OCI-LY7 (cell line): ENCODE data around the gene SSPN. TPM values are rescaled to one million over a fixed set of nuclear protein-coding genes. Genes with fewer than 3 reads are reported as not detected.
A peak's percentile ranks its signal among the peaks of the same experiment; 100 is the strongest.

Experiments
- BruUV-seq: library from RNA; stranded (reverse); fragments of 400-500 nt; replicated peaks from 2 replicates; lab custom pipeline; 2021; lab: Mats Ljungman, UMichigan
- CTCF ChIA-PET: fragments of 300-600 bp; sonication (Branson Sonifier 250); formaldehyde crosslinking; loops from one replicate; lab custom pipeline; 2022; ENCODE audit warnings: antibody characterized with exemption; ENCODE audit not compliant: unreplicated experiment; lab: Charles Lee
- POLR2A ChIA-PET: fragments of 300-600 bp; sonication (Branson Sonifier 250); formaldehyde crosslinking; loops from one replicate; lab custom pipeline; 2022; ENCODE audit warnings: antibody characterized with exemption; lab: Charles Lee
- DNase-seq: peaks from one replicate; pipeline ENCODE4 v3.0.0-alpha.2; 2015; ENCODE audit warnings: low spot score
- H2AFZ ChIP-seq: fragments of 200-600 bp; sonication (generic), shearing (Covaris generic); 2 replicates; pipeline ENCODE4 v1.6.1; 2014; ENCODE audit warnings: mild to moderate bottlenecking, antibody characterized with exemption, low read length, moderate library complexity
- H3K27ac ChIP-seq: fragments of 200-600 bp; sonication (generic); 2 replicates; pipeline ENCODE4 v1.5.1; 2014; ENCODE audit warnings: mixed run types, low read depth, mild to moderate bottlenecking, moderate library complexity, low read length, inconsistent platforms; ENCODE audit not compliant: poor library complexity, severe bottlenecking
- H3K36me3 ChIP-seq: fragments of 200-600 bp; sonication (generic); 2 replicates; pipeline ENCODE4 v1.6.1; 2014; ENCODE audit warnings: mild to moderate bottlenecking, antibody characterized with exemption, low read length, moderate library complexity, mixed read lengths; ENCODE audit not compliant: insufficient read depth
- H3K4me1 ChIP-seq: fragments of 200-600 bp; sonication (generic); 2 replicates; pipeline ENCODE4 v1.5.1; 2014; ENCODE audit warnings: mild to moderate bottlenecking, low read length; ENCODE audit not compliant: insufficient read depth, poor library complexity, severe bottlenecking
- H3K4me2 ChIP-seq: fragments of 200-600 bp; sonication (generic); 2 replicates; pipeline ENCODE4 v1.6.1; 2014; ENCODE audit warnings: mild to moderate bottlenecking, low read length
- H3K4me3 ChIP-seq: fragments of 200-600 bp; sonication (generic); 2 replicates; pipeline ENCODE4 v1.5.1; 2014; ENCODE audit warnings: mild to moderate bottlenecking, low read depth, low read length; ENCODE audit not compliant: poor library complexity, severe bottlenecking
- H3K79me2 ChIP-seq: fragments of 200-600 bp; sonication (generic); 2 replicates; pipeline ENCODE4 v1.6.1; 2016; ENCODE audit warnings: low read depth, mild to moderate bottlenecking, low read length, moderate library complexity, mixed read lengths; ENCODE audit not compliant: insufficient read depth
- H3K9me2 ChIP-seq: fragments of 200-600 bp; sonication (generic); 2 replicates; pipeline ENCODE4 v1.6.1; 2016; ENCODE audit warnings: mild to moderate bottlenecking, low read length, mixed read lengths; ENCODE audit not compliant: insufficient read depth
- H3K9me3 ChIP-seq: fragments of 200-600 bp; sonication (generic); 2 replicates; pipeline ENCODE4 v1.6.1; 2014; ENCODE audit warnings: mild to moderate bottlenecking, mixed run types, low read length, mixed read lengths
- H4K20me1 ChIP-seq: fragments of 200-600 bp; sonication (generic); 2 replicates; pipeline ENCODE4 v1.6.1; 2014; ENCODE audit warnings: mild to moderate bottlenecking, antibody characterized with exemption, low read length, moderate library complexity, mixed read lengths; ENCODE audit not compliant: insufficient read depth
- EZH2phosphoT487 ChIP-seq: fragments of 200-600 bp; sonication (generic); IDR thresholded peaks from 2 replicates; pipeline ENCODE4 v1.6.1; 2018; ENCODE audit warnings: low read depth, borderline replicate concordance, mild to moderate bottlenecking, mixed run types, antibody characterized with exemption, low read length, moderate library complexity, mixed read lengths
- intact Hi-C: fragments of 100-400 bp; cut with micrococcal nuclease; formaldehyde crosslinking; loops from one replicate; pipeline ENCODE4 v1.10.0; 2022; ENCODE audit not compliant: unreplicated experiment
- total RNA-seq, 2 experiments: library from RNA; depleted of rRNA in 1 of 2; stranded (reverse); fragments of >200 nt in 1 of 2; shearing (Covaris generic) in 1 of 2; gene quantifications; 2 replicates each; pipeline ENCODE4 v1.2.3, GENCODE V29; 2014 to 2022
- TF ChIP-seq, protein P1 (sequence below): fragments of 200-600 bp; sonication (generic); conservative IDR thresholded peaks from 2 replicates; pipeline ENCODE4 v1.5.1; 2014; ENCODE audit warnings: mild to moderate bottlenecking, antibody characterized with exemption, low read length, moderate library complexity, mixed read lengths

The SSPN gene
- total RNA-seq, 2 experiments from 2014 or later = not detected

DNA sequence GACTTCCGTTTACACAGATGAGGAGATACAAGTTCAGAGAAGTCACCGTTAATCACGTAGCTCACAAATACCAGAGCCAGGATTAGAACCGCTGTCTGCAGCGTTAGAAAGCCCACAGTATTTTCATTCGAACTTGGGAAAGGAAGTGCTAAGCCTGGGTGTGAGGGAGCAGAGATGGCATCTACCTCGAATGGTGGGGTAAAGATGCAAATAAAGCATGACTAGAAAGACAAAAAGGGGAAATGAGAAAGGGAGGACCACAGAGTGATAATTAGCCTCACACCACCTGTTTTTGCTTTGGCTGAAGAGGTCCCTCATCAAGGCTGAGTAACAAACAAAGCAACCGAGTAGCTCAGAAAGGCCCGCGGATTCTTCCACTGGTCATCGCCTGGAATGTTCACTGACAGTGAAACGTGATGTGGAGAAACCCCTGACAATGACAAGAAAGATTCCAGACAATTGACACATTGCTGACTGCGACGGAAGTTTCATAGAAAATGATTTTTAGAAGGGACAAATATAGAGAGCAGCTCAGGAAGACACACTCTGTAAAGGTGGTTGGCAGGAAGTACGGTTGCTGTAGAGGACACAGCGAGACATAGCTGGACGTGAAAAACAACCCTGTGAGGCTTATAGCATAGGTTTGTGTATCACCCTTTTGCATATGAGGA lies 39.0 kb upstream of the SSPN start:
- intact Hi-C loops = loop anchor here (5.0 to 10.0 kb wide), 2 partner anchors 678 to 856 kb away; partner anchors contain the start of genes ITPR2 and TM7SF3
- Histone ChIP-seq H3K4me1 (peaks cover 22% of the 10 kb centered on the region), H3K9me2 (no peaks in the 10 kb centered on the region), H2AFZ (no peak overlapping the region), H3K9me3 (no peaks in the 10 kb centered on the region), H3K79me2 (no peaks in the 10 kb centered on the region), H4K20me1 (peaks cover 27% of the 10 kb centered on the region), H3K4me3 (peak overlapping the region; percentile 29), H3K36me3 (no peaks in the 10 kb centered on the region), H3K27ac (peak overlapping the region; percentile 48), H3K4me2 (peak overlapping the region; percentile 65)
- no TSS peak for BruUV-seq
- POLR2A ChIA-PET = interaction anchor here (0.9 to 1.8 kb wide), 3 partner anchors 13 to 1870 kb away, joined by 3 to 7 read pairs (median 4); no protein-coding TSS in a partner anchor
- DNase-seq = peak; percentile 91
- TF ChIP-seq EZH2phosphoT487 = no peak
- TF ChIP-seq, protein P1, sequence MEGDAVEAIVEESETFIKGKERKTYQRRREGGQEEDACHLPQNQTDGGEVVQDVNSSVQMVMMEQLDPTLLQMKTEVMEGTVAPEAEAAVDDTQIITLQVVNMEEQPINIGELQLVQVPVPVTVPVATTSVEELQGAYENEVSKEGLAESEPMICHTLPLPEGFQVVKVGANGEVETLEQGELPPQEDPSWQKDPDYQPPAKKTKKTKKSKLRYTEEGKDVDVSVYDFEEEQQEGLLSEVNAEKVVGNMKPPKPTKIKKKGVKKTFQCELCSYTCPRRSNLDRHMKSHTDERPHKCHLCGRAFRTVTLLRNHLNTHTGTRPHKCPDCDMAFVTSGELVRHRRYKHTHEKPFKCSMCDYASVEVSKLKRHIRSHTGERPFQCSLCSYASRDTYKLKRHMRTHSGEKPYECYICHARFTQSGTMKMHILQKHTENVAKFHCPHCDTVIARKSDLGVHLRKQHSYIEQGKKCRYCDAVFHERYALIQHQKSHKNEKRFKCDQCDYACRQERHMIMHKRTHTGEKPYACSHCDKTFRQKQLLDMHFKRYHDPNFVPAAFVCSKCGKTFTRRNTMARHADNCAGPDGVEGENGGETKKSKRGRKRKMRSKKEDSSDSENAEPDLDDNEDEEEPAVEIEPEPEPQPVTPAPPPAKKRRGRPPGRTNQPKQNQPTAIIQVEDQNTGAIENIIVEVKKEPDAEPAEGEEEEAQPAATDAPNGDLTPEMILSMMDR = no peak
- CTCF ChIA-PET = no interaction called here

DNA sequence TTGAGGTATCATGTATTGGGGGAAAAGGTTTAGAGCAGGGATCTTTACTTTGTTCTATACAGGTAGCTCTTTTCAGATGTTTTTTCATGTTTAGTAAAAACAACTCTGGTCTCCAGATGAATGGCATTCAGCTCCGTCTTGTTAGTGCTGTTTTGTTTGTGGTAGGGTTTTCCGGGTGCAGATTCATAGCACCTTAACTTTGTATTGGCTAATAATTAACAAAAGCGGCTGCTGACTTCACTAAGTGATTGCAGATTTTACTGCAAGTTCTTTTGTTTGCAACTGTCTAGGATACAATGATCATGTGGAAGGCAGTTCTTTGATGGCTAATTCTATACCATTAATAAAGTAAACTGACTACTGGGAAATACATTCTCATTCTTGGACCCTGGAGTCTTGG lies 38.4 kb upstream of the SSPN start:
- Histone ChIP-seq H3K36me3 (no peaks in the 10 kb centered on the region), H3K9me2 (no peaks in the 10 kb centered on the region), H3K27ac (peak overlapping the region; percentile 48), H3K9me3 (no peaks in the 10 kb centered on the region), H3K4me1 (peaks cover 22% of the 10 kb centered on the region), H3K79me2 (no peaks in the 10 kb centered on the region), H3K4me3 (peak overlapping the region; percentile 29), H2AFZ (no peak overlapping the region), H4K20me1 (peaks cover 27% of the 10 kb centered on the region), H3K4me2 (peak overlapping the region; percentile 65)
- ChIA-PET CTCF (no interaction called here), POLR2A (interaction anchor here (1.7 to 1.8 kb wide), 2 partner anchors 13 to 147 kb away, joined by 4 to 7 read pairs; no protein-coding TSS in a partner anchor)
- intact Hi-C loops = loop anchor here (5.0 to 10.0 kb wide), 2 partner anchors 678 to 855 kb away; partner anchors contain the start of genes ITPR2 and TM7SF3
- no peak for DNase-seq
- BruUV-seq = no TSS peak
- TF ChIP-seq, protein P1 = no peak
- TF ChIP-seq EZH2phosphoT487 = no peak
